ENCODE data around the gene SYT5. TPM values are rescaled to one million over a fixed set of nuclear protein-coding genes. Genes with fewer than 3 reads are reported as not detected.
"Not testable (repeated sequence)": the region's sequence is repeated elsewhere in the genome, so short reads cannot be mapped to it uniquely, and the experiment has no call there.

Gene SYT5
- total and polyA plus RNA-seq, 5 donors from 2014 or later = 0.06 to 1.9 TPM; not detected in 3

DNA sequence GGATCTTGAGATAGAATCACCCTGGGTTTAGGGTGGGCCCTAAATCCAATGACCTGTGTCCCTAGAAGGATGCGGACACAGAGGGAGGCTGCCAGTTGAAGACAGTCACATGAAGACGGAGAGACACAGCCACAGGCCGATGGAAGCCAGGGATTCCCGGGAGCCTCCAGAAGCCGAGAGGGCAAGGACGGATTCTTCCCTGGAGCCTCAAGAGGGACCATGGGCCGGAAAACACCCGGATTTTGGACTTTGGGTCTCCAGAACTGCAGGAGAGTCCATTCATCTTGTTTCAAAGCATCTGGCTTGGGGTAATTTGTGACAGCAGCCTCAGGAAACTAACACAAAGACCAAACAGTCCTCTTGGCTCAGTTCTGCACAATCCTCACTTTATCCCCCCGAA lies 46.2 kb upstream of the SYT5 start:
- Histone ChIP-seq H3K4me3 (ENCODE audit: low read depth, low read length) (no peak overlapping the region), H3K9me3 (ENCODE audit: control insufficient read depth in 2 of 2, low read length in 2 of 2) (no peaks in the 10 kb centered on the region), H3K4me1 (ENCODE audit: control insufficient read depth, insufficient read depth, low read length, poor library complexity, severe bottlenecking) (no peaks in the 10 kb centered on the region), H3K36me3 (ENCODE audit: control insufficient read depth, insufficient read depth, low read length) (peaks cover 31% of the 10 kb centered on the region), H3K27ac (ENCODE audit: insufficient read depth, low read length, poor library complexity, severe bottlenecking) (no peak overlapping the region), H3K27me3 (ENCODE audit: control insufficient read depth, insufficient read depth, low read length) (no peaks in the 10 kb centered on the region)
- H3K27ac Mint-ChIP-seq = peak overlapping the region in 1 of 3 donors; percentile 74
- ATAC-seq (ENCODE audit: low read depth in 2 of 2) (no peak), DNase-seq (no peak)
- H3K4me3 Mint-ChIP-seq = no peak overlapping the region
- peaks cover 10% of the 10 kb centered on the region for H3K36me3 Mint-ChIP-seq
- peaks cover 0 to 3% (median 0%) of the 10 kb centered on the region in 7 donors for H3K9me3 Mint-ChIP-seq
- H3K27me3 Mint-ChIP-seq = no peaks in the 10 kb centered on the region
- H3K4me1 Mint-ChIP-seq = peaks cover 0 to 5% (median under 1%) of the 10 kb centered on the region in 4 donors

DNA sequence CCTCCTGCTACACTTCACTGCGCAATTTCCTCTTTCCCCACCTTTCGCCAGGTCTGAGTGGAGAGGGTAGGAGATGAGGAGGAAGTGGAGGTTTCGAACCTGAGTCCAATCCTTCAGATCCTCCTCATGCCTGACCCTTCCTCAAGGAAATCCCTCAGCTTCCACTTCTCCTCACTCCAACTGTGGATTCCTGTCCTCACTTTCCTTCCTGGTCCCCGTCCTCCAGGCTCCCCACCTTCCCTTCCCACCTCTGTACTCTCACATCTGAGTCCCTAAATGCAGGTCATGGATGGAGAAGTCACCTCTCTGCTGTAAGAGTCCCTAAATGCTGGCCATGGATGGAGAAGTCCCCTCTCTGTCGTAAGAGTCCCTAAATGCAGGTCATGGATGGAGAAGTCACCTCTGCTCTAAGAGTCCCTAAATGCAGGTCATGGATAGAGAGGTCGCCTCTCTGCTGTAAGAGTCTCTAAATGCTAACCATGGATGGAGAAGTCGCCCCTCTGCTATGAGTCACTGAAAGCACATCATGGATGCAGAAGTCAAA lies 45.4 kb upstream of the SYT5 start:
- Mint-ChIP-seq H3K4me1 (peaks cover 0 to 5% (median under 1%) of the 10 kb centered on the region in 4 donors), H3K9me3 (peaks cover 0 to 4% (median 0%) of the 10 kb centered on the region in 7 donors), H3K36me3 (peaks cover 18% of the 10 kb centered on the region), H3K27me3 (no peaks in the 10 kb centered on the region), H3K27ac (peak overlapping the region in 1 of 3 donors; percentile 28), H3K4me3 (no peak overlapping the region)
- no peaks in the 10 kb centered on the region for H3K27me3 ChIP-seq (ENCODE audit: control insufficient read depth, insufficient read depth, low read length)
- ATAC-seq (ENCODE audit: low read depth in 2 of 2) (no peak), DNase-seq (no peak)
- no peaks in the 10 kb centered on the region for H3K4me1 ChIP-seq (ENCODE audit: control insufficient read depth, insufficient read depth, low read length, poor library complexity, severe bottlenecking)
- no peak overlapping the region for H3K27ac ChIP-seq (ENCODE audit: insufficient read depth, low read length, poor library complexity, severe bottlenecking)
- peaks cover 24% of the 10 kb centered on the region for H3K36me3 ChIP-seq (ENCODE audit: control insufficient read depth, insufficient read depth, low read length)
- no peak overlapping the region for H3K4me3 ChIP-seq (ENCODE audit: low read depth, low read length)
- H3K9me3 ChIP-seq (ENCODE audit: control insufficient read depth in 2 of 2, low read length in 2 of 2) = peaks cover 0 to 4% of the 10 kb centered on the region in 2 experiments

DNA sequence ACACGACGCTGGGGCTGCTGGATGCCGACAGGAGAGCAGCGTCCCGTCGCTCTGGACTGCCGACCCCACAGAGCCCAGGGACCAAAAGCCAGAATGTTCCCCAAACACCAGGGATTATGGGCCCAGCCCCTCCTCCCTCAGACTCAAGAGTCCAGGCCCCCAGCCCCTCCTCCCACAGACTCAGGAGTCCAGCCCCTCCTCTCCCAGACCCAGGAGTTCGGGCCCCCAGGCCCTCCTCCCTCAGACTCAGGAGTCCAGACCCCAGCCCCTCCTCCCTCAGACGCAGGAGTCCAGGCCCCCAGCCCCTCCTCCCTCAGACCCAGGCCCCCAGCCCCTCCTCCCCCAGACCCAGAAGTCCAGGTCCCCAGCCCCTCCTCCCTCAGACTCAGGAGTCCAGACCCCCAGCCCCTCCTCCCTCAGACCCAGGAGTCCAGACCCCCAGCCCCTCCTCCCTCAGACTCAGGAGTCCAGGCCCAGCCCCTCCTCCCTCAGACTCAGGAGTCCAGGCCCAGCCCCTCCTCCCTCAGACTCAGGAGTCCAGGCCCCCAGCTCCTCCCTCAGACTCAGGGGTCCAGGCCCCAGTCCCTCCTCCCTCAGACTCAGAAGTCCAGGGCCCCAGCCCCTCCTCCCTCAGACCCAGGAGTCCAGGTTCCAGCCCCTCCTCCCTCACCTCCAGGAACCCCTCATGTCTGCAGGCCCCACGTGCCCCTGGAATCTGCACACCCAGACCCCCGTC lies 44.8 kb upstream of the SYT5 start:
- ATAC-seq (ENCODE audit: low read depth in 2 of 2); H3K27ac ChIP-seq (ENCODE audit: insufficient read depth, low read length, poor library complexity, severe bottlenecking); H3K9me3 ChIP-seq (ENCODE audit: control insufficient read depth in 2 of 2, low read length in 2 of 2); H3K27me3 ChIP-seq (ENCODE audit: control insufficient read depth, insufficient read depth, low read length); H3K4me3 Mint-ChIP-seq; H3K27me3 Mint-ChIP-seq; H3K9me3 Mint-ChIP-seq; H3K27ac Mint-ChIP-seq; DNase-seq; H3K4me1 Mint-ChIP-seq; H3K4me1 ChIP-seq (ENCODE audit: control insufficient read depth, insufficient read depth, low read length, poor library complexity, severe bottlenecking); H3K4me3 ChIP-seq (ENCODE audit: low read depth, low read length): not testable (repeated sequence)
- H3K36me3 ChIP-seq (ENCODE audit: control insufficient read depth, insufficient read depth, low read length) = peaks cover 21% of the 10 kb centered on the region
- H3K36me3 Mint-ChIP-seq = peaks cover 21% of the 10 kb centered on the region

DNA sequence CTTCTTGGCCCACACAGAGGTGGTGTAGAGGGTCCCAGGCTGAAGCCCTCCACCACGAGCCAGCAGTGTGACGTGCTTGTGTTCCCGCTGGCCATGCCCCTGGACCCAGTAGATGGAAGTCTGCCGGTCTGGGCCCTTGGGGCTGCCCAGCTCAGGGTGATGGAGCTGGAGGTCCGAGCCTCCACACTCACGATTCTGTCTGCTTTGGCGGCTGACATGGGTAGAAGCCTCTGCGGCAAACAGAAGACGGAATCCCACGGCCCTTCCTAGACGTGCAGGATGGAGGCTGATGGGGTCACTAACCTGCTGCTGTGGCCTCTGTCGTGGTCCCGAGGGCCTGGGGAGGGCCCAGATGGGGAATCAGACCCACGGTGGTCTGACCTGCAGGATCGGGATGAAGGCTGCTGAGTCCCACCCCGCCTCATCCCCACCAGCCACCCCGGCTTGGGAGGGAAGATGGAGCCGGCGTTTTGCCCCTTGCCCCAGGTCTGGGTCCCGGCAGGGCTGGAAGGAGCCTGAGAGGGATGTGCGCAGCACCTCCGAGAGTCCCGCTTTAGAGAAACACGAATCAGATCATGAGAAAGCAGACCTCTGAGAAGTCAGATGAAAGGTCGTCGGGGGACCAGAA lies 44.1 kb upstream of the SYT5 start:
- no peak overlapping the region for H3K27ac Mint-ChIP-seq
- H3K9me3 Mint-ChIP-seq = peaks cover 0 to 6% (median 0%) of the 10 kb centered on the region in 7 donors
- H3K36me3 Mint-ChIP-seq = peaks cover 21% of the 10 kb centered on the region
- H3K27ac ChIP-seq (ENCODE audit: insufficient read depth, low read length, poor library complexity, severe bottlenecking) = no peak overlapping the region
- H3K4me3 Mint-ChIP-seq = no peak overlapping the region
- no peak for ATAC-seq (ENCODE audit: low read depth in 2 of 2)
- H3K4me1 Mint-ChIP-seq = peaks cover 0 to 5% (median under 1%) of the 10 kb centered on the region in 4 donors
- H3K27me3 Mint-ChIP-seq = no peaks in the 10 kb centered on the region
- peaks cover 18% of the 10 kb centered on the region for H3K36me3 ChIP-seq (ENCODE audit: control insufficient read depth, insufficient read depth, low read length)
- no peak for DNase-seq
- no peaks in the 10 kb centered on the region for H3K27me3 ChIP-seq (ENCODE audit: control insufficient read depth, insufficient read depth, low read length)
- H3K4me3 ChIP-seq (ENCODE audit: low read depth, low read length) = no peak overlapping the region
- no peaks in the 10 kb centered on the region for H3K4me1 ChIP-seq (ENCODE audit: control insufficient read depth, insufficient read depth, low read length, poor library complexity, severe bottlenecking)
- H3K9me3 ChIP-seq (ENCODE audit: control insufficient read depth in 2 of 2, low read length in 2 of 2) = peaks cover 0 to 7% of the 10 kb centered on the region in 2 experiments

DNA sequence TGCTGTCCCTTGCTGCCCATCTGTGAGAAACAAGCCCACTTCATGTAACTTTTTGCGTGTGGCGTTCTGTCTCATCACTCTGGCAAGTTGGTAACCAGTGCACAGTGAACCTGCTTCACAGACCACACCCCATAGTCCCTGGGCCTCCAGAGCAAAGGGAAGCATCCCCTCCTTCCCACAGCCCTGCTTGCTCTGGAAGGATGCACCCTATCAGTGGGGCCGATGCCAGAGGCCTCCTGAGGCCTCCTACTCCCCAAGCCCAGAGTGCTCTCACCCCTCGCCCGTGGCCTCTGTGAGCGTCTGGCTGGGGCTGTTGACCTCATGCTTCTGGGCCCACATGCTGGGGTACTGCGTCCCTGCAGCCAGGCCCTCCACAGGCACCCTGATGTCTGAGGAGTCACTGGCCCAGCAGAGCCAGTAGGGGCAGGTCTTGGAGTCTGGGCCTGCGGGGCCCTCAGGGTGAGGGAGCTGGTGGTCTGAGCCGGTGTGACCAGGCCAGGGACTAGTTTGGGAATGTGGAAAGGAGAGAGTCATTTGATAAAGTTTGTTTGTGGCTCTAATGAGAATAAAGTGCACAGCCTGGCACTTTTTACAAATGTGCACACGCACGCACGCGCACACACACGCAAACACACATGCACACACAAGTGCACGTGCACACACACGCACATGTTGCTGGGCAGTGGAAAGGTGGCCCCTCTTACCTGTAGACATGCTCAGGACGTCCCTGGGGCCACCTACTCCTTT lies 43.4 kb upstream of the SYT5 start:
- H3K9me3 ChIP-seq (ENCODE audit: control insufficient read depth in 2 of 2, low read length in 2 of 2) = peaks cover 0 to 7% of the 10 kb centered on the region in 2 experiments
- H3K4me3 ChIP-seq (ENCODE audit: low read depth, low read length) = no peak overlapping the region
- no peaks in the 10 kb centered on the region for H3K27me3 Mint-ChIP-seq
- no peaks in the 10 kb centered on the region for H3K4me1 ChIP-seq (ENCODE audit: control insufficient read depth, insufficient read depth, low read length, poor library complexity, severe bottlenecking)
- no peak overlapping the region for H3K27ac Mint-ChIP-seq
- ATAC-seq (ENCODE audit: low read depth in 2 of 2) = no peak
- no peak for DNase-seq
- peaks cover 13% of the 10 kb centered on the region for H3K36me3 ChIP-seq (ENCODE audit: control insufficient read depth, insufficient read depth, low read length)
- no peaks in the 10 kb centered on the region for H3K27me3 ChIP-seq (ENCODE audit: control insufficient read depth, insufficient read depth, low read length)
- H3K9me3 Mint-ChIP-seq = peaks cover 0 to 6% (median 0%) of the 10 kb centered on the region in 7 donors
- H3K27ac ChIP-seq (ENCODE audit: insufficient read depth, low read length, poor library complexity, severe bottlenecking) = no peak overlapping the region
- H3K4me1 Mint-ChIP-seq = peaks cover 0 to 5% (median under 1%) of the 10 kb centered on the region in 4 donors
- H3K4me3 Mint-ChIP-seq = no peak overlapping the region
- H3K36me3 Mint-ChIP-seq = peaks cover 21% of the 10 kb centered on the region

DNA sequence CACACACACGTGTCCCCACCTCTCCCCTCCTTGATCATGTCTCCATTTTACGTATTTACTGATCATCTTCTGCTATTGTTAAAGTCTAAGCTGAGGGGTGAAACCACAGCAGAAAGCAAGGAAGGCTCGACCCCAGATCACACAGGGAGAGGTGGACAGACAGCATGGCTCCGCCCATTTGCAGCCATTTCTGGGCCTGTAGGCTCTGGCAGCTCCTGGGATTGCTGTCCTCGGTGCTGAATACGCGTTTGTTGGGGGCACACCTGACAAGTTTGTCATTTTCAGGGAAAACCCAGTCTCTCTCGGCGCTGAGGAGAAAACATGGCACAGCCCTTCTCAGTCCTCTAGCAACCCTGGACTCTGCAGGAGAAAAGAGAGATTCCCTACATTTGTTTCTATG lies 40.4 kb upstream of the SYT5 start:
- Mint-ChIP-seq H3K4me1 (peaks cover 0 to 17% (median 7%) of the 10 kb centered on the region in 4 donors), H3K9me3 (peaks cover 0 to 8% (median 3%) of the 10 kb centered on the region in 7 donors), H3K27ac (no peak overlapping the region), H3K4me3 (no peak overlapping the region), H3K27me3 (peaks cover 6% of the 10 kb centered on the region), H3K36me3 (peaks cover 15% of the 10 kb centered on the region)
- DNase-seq (no peak), ATAC-seq (ENCODE audit: low read depth in 2 of 2) (no peak)
- Histone ChIP-seq H3K4me3 (ENCODE audit: low read depth, low read length) (no peak overlapping the region), H3K4me1 (ENCODE audit: control insufficient read depth, insufficient read depth, low read length, poor library complexity, severe bottlenecking) (peaks cover 3% of the 10 kb centered on the region), H3K36me3 (ENCODE audit: control insufficient read depth, insufficient read depth, low read length) (no peaks in the 10 kb centered on the region), H3K9me3 (ENCODE audit: control insufficient read depth in 2 of 2, low read length in 2 of 2) (peaks cover 0 to 7% of the 10 kb centered on the region in 2 experiments), H3K27me3 (ENCODE audit: control insufficient read depth, insufficient read depth, low read length) (no peaks in the 10 kb centered on the region), H3K27ac (ENCODE audit: insufficient read depth, low read length, poor library complexity, severe bottlenecking) (no peak overlapping the region)

DNA sequence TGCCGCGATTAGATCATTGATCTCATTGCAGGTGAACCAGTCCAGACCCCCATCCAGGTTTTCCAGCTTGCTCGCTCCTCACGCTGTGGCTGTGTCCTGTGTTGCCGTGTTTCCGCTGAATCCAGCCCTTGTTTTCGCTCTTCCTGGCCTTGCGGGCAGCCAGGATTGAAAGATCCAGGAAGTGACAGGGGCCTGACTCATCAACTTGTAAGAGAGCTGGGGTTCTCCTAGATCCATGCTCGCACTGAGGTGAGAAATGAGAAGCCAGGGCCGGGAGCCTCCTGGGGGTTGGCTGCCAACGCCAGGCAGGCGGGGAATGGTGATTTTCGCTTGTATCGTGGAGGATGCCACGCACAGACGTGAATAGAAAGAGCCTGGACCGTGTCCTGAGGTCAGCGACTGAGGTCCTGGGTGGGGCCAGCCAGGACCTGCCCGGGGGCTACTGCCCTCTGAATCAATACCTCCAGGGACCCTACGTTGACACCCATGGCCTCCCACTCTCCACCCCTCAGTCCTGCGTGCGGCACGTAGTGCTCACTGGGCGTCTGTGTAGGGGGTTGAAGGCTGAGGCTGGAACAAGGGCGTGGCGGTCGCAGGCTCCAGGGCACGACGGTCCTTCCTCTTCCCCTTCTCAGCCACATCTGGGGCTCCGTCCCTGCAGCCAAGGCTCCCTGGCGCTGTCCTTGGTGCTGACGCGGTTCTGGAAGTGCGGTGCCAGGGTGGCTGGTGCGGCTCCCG lies 36.5 kb upstream of the SYT5 start:
- Mint-ChIP-seq H3K36me3 (peaks cover 19% of the 10 kb centered on the region), H3K9me3 (peaks cover 0 to 19% (median 5%) of the 10 kb centered on the region in 7 donors), H3K4me3 (peak overlapping the region in 2 of 4 donors; percentile 22 to 25), H3K27ac (peak overlapping the region in 1 of 3 donors; percentile 52), H3K4me1 (peaks cover 0 to 15% (median 9%) of the 10 kb centered on the region in 4 donors), H3K27me3 (peaks cover 17% of the 10 kb centered on the region)
- H3K27me3 ChIP-seq (ENCODE audit: control insufficient read depth, insufficient read depth, low read length) = peaks cover 3% of the 10 kb centered on the region
- H3K4me3 ChIP-seq (ENCODE audit: low read depth, low read length) = no peak overlapping the region
- no peaks in the 10 kb centered on the region for H3K36me3 ChIP-seq (ENCODE audit: control insufficient read depth, insufficient read depth, low read length)
- no peak overlapping the region for H3K27ac ChIP-seq (ENCODE audit: insufficient read depth, low read length, poor library complexity, severe bottlenecking)
- peaks cover 5 to 15% of the 10 kb centered on the region in 2 experiments for H3K9me3 ChIP-seq (ENCODE audit: control insufficient read depth in 2 of 2, low read length in 2 of 2)
- DNase-seq = peak in 2 of 3 donors; percentile 17 to 41
- H3K4me1 ChIP-seq (ENCODE audit: control insufficient read depth, insufficient read depth, low read length, poor library complexity, severe bottlenecking) = peaks cover 3% of the 10 kb centered on the region
- peak in 1 of 2 donors; percentile 47 for ATAC-seq (ENCODE audit: low read depth in 2 of 2)

All from CD4-positive, CD25-positive, alpha-beta regulatory T cell (primary cell).